ENCODE measurements around the gene CSRP2. TPM values are rescaled to one million over a fixed set of nuclear protein-coding genes. Genes with fewer than 3 reads are reported as not detected.

Gene CSRP2
- total RNA-seq = 38.3 TPM

DNA sequence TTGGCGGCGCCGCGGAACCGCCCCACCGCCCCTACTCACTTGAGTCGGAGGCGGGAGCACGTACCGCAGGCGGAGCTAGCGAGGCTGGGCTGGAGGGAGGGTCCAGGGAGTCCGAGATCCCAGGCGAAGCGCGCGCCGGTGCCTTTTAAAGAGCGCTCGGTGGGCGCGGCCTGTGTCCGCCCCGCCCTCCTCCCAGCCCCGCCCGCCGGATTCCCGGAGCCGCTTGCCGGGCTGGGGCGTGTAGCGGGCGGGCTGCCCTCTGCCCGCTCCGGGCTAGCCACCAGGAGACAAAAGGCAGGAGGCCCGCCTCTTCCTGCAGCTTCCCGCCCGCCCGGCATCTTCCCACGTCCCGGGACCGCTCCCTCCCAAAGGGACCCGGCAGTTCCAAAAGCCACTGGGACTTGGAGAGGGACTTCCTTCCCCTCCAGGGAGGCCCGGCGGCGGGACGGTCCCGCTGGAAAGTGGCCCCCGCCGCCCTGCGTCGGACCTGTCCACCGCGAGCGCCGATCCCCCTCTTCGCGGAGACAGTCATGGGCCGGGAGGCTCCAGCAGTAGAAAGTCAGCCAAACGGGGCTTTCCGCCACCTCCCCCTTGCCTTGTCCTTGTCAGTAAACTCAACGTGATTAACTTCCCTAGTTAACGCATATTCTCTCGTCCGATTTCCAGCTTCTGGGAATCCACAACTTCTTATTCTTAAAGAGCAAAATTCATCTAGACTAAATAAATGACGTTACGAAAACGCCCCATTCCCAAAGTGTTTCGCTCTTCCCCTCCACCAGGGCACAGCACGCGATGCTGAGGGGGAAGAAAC lies at the start of gene CSRP2:
TSS of gene CSRP2 (minus strand) at position 121 of the 811 bp plus-strand sequence. CDS start 12,759 bp downstream, outside the sequence.

Other genes with a start within 250 kb of the CSRP2 start
- gene ZDHHC17, start 114.9 kb downstream of the CSRP2 start, total RNA-seq = 251 TPM
- 2.3 TPM for gene E2F7, start 186.6 kb upstream of the CSRP2 start, total RNA-seq